Brain microvascular endothelial cell (primary cell): Measurements from ENCODE around the gene TCF3.

Experiments
- DNase-seq: peaks from one replicate; pipeline ENCODE4 v3.0.0-alpha.2; 2020
- H3K27ac ChIP-seq: fragments of 250-450 bp; sonication (Bioruptor Pico); 2 replicates; pipeline ENCODE4 v1.5.1; 2020; ENCODE audit warnings: mild to moderate bottlenecking, moderate library complexity
- H3K27me3 ChIP-seq: fragments of 250-450 bp; sonication (Bioruptor Pico); replicated peaks from 2 replicates; pipeline ENCODE4 v1.5.1; 2020; ENCODE audit warnings: mild to moderate bottlenecking
- H3K36me3 ChIP-seq: fragments of 250-450 bp; sonication (Bioruptor Pico); replicated peaks from 2 replicates; pipeline ENCODE4 v1.5.1; 2020; ENCODE audit warnings: mild to moderate bottlenecking
- H3K4me3 ChIP-seq: 2 replicates; pipeline ENCODE4 v1.5.1; 2011; ENCODE audit warnings: low read depth, mild to moderate bottlenecking, control low read depth, low read length, moderate library complexity
- CTCF ChIP-seq: IDR thresholded peaks from 2 replicates; pipeline ENCODE4 v1.5.1; 2011; ENCODE audit warnings: low read depth, mild to moderate bottlenecking, moderate library complexity, low read length, control low read depth, inconsistent platforms; ENCODE audit errors: missing control alignments
- in situ Hi-C: cut with HindIII; loops from 2 replicates; pipeline ENCODE4 v1.10.0; 2017; ENCODE audit warnings: low sequenced_read_pairs, low pct_ligation_motif_present

TCF3 gene

GRCh38 chr19:1577929-1578618, 74.3 kb downstream of the TCF3 start:
- no peak for DNase-seq
- Histone ChIP-seq H3K36me3 (peaks cover 34% of the 10 kb centered on the region), H3K27me3 (no peaks in the 10 kb centered on the region), H3K27ac (no peak overlapping the region), H3K4me3 (no peak overlapping the region)
- TF ChIP-seq CTCF: no peak
- in situ Hi-C loops: no loop called here

GRCh38 chr19:1577090-1577928, 75.1 kb downstream of the TCF3 start:
- no peak for DNase-seq
- no peaks in the 10 kb centered on the region for H3K27me3 ChIP-seq
- no peak for TF ChIP-seq CTCF
- H3K27ac ChIP-seq: no peak overlapping the region
- in situ Hi-C loops: no loop called here
- H3K36me3 ChIP-seq: peaks cover 30% of the 10 kb centered on the region
- no peak overlapping the region for H3K4me3 ChIP-seq

- Histone ChIP-seq H3K27me3 (no peaks in the 10 kb centered on the region), H3K4me3 (no peak overlapping the region), H3K27ac (no peak overlapping the region), H3K36me3 (peaks cover 30% of the 10 kb centered on the region)
- no peak for DNase-seq
- in situ Hi-C loops: no loop called here
- no peak for TF ChIP-seq CTCF
Measured at GRCh38 chr19:1576242-1577089, 75.9 kb downstream of the TCF3 start.

GRCh38 chr19:1575323-1576241, 76.8 kb downstream of the TCF3 start:
- Histone ChIP-seq H3K27me3 (no peaks in the 10 kb centered on the region), H3K27ac (no peak overlapping the region), H3K4me3 (no peak overlapping the region), H3K36me3 (peaks cover 21% of the 10 kb centered on the region)
- no peak for DNase-seq
- no peak for TF ChIP-seq CTCF
- in situ Hi-C loops: no loop called here
